Stimulated activated CD4-positive, alpha-beta T cell treated with anti-CD3 and anti-CD28 coated beads, Interleukin-1b, Interleukin-23, amount 100 ng/mL, for 1 hour (primary cell): Measurements from ENCODE around the gene GRIP1.

Experiments used
- DNase-seq, 2 donors: peaks; one replicate each; pipeline ENCODE4 v3.0.0-alpha.2; 2020; ENCODE audit warnings: low read depth in 2 of 2

GRIP1 gene

DNA sequence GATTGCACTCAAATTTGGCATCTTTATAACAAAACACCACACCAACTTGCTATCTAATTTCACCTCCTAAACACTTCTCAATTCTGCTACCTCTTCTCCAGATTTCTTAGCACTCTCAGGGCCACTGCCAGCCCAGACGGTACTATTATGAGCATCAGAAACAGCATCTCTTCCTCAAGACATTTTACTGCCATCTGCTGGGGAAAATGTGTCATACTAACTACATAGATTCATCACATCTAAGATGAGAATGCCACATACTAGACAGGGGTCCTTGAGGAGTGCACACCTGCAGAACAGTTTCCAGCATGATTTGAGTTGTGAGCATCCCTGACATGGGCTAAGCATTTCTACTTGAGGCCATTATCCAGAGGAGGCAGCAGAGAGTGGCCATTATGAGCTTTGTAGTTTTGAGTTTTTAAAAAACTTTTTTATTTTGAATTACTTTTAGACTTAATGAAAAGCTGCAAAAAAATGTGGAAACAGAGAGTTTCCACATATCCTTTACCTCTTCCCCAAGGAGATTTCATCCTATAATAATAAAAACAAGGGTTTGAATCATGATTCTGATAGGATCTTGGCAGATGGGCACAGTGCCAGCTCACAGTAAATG lies 15.1 kb upstream of the GRIP1 start:
- DNase-seq, result no peak

DNA sequence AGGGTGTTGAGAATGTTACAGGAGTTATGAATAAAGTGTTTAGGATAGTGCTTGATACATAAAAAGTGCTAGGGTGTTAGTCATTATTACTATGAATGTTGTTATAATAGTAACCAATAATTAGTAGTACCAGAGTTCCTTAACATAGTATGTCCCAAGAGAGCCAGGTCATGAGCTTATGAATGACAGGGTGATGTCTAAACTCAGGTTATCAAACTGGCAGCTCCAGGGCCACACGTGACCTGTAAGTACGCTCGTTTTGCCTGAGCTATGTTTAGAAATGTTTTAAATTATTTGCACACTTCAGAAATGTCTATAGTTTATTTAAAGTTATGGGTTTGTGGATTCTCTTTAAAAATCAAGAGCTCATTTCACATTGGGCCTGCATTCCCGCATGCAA lies 14.1 kb upstream of the GRIP1 start:
- DNase-seq, result no peak

DNA sequence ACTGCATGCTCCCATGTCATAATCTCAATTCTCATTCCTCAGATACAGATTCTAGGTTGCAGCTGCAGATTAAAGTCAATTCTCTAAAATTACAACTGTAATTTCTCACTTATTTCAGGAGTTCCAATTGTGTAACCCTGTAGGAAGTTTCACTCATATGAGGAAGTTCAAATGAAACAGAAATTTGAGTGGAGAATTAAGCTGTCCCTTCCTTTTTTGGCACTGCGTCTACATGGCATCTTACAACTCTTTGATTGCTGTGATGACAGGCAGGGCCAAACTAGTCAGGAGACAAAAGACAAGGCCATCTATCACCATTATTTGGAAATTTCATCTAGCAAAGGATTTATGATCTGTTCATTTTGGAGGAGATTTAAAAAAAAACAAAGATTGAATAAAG lies 13.3 kb upstream of the GRIP1 start:
- DNase-seq, result no peak

DNA sequence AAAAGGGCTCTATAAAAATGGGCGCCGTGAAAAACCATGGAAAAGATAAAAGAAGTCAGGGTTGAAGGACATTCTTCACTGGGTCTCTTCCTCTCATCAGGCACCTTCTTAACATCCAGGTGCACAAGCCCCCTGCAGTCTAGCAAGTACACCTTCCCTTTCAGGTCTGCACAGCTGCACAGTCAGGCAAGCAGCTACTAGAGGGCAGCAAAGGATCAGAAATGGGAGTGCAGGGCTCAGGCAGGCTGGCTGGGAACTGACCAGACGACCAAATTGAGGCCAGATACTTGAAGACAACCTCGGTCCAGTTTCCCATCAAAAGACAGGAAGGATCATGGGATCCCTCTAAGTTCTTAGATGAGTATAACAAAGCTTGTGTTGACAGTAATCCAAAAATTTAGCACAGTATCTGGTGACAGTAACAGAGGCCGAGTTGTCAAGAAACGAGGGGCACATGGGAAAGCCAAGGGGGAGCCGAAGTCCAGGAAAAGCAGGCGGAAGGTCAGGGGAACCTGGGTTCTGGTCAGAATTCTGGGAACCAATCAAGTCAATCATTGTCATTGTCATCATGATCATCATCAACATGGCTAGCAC lies 10.1 kb upstream of the GRIP1 start:
- no peak for DNase-seq

DNA sequence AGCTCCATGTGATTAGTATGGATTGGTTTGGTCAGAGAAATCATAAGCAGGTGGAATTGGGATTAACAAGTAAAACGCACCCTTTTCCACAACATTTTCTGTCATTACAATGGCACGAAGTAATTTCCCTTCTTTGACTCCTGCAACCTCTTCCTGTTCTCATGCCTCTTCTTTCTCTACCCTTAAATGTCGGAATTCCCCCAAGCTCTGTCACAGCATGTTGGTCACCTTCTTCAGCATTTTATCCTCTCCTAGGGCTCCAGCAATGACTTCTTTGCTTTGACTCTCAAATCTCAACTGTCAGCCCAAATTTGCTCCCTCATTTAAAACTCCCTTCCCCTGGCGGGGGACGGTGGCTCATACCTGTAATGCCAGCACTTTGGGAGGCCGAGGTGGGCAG lies 5.3 kb upstream of the GRIP1 start:
- no peak for DNase-seq

DNA sequence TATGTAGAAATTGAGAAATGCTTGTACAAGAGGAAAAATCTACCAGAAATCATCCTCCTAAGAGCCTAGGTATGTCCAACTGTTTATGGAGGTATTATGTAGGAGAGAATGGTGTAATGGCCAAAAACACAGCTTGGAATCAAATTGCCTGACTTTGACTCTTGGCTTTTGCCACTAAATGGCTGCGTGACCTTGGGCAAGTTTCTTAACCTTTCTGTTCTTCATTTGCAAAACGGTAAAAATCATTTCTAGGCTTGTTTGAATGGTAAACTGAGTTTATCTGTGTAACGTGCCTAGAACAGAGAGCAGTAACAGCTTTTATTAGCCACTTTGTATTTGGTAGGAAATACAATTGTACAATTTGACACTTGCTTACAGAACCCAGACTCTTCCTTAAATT lies 4.9 kb upstream of the GRIP1 start:
- DNase-seq, result no peak

DNA sequence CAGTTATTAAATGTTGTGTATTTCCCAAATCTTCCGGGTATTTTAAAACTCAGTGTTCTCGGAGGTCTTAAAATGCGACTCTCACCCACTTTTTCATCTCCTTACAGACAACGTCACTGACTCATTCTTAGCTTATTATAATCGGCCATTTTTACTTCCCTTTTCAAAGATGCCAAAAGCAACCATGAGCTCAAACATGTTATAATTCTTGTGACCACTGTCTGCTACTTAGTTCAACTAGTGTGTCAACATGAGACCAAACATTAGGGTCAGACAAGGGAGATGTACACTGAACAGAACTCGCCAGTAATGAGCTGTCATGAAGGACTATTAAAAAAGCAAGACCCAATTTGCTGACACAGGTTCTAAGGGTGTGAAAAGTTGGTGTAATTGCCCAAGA lies 4.2 kb upstream of the GRIP1 start:
- no peak for DNase-seq

DNA sequence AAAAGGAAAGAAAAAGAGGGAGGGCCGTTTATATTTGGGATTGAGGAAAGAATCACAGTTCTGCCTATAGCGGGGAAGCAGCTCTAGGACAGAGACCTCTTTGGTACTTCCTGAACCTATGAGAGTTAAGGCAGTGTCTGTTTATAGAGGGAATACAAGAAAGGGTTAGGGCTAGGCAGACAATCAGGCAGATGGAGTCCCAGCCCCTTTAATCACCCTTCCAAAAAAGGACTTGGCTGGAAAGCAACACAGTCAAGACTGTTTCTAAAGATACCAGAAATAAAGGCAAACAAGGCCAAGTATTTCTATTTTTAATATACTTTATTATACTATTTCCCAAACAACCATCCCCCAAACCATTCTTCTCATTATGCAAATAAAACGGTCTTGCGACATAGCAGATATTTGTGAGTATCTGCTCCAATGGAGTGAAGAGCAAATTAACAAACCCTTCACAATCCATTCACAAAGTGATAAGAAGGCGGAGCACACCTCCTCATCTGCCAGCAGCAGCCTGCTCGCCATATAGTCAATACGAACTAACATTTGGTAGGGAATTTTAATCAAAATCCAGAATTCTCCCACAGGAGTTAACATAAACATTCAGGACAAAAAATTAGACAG lies 697 bp upstream of the GRIP1 start:
- DNase-seq, result no peak

DNA sequence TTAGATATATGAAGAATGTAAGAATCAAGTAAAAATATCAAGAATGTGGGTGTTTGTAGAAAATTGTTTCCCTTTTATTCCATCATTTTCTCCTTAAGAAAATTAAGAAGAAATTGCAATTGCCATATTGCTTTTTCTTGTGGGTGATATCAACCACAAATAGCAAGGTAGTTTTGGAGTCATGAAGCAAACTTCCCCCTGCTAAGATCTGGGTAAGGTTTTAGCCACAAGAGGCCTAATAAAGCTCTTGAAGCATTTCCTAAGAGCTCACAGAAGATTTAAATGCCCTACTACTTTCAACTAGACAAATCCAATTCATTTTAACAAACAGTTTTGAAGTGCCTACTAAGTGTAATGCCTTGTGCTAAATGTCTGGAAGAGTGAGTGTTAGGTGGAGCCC lies 2.6 kb downstream of the GRIP1 start:
- DNase-seq, result no peak

DNA sequence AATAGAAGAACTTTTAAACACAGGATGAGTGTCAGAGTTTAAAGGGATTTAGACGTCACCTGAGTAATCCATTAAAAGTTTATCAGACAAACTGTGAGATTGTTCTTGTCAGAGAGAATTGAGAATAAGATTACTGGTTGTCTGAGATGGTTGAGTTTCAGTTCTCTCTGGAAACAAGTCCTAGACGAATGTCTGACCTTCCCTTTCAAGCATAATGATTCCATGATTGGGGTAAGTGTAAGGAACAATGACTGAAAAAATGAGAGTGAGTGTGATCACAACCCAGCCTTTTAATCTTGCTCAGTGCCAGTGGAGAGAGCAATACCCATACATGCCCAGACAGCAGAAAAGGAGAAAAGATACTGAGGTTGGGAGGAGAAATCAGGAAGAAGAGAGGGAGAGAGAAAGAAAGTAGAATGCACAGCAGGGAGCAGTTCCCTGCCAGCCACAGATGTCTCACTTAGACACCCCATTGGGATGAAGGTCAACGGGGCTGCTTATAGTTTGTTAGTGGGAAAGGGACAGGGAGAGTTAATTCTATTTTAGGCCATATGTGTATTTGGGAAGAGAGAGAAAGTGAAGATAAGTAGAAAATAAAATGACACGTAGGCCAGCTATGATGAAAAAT lies 4.3 kb downstream of the GRIP1 start:
- no peak for DNase-seq

DNA sequence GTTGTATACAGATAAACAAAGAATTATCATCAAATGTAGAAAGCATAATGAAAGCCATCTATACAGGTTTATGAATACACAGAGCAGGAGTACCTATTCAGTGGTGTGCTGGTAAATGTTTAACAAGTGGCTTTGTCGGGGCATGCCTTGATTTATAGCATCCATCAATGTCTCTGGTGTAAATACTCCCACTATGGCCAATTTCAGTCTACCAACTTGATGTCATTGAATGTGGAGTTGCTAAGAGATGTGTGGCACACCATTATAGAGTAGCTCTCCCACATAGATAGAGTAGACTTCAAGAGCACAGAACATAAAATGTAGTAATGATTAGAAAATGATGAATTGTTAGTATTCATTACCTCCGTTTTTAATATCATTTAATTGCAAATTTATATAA lies 9.3 kb downstream of the GRIP1 start:
- no peak for DNase-seq

DNA sequence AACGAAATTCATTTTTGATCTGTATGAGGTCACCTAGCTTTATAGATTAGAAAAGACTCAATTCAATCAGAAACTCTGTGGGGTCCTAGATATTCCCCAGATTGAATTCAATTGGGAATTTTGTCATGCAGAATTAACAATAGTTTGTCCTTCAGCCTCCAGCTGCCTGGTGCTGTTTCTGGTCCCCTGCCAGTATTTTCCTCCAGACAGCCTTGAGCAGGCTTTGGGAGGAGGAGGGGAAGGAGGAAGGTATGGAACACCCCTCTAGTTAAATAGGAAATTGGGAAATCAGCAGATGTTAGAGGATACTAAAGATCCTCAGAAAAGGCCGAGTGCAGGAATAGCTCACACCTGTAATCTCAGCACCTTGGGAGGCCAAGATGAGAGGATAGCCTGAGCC lies 10.6 kb downstream of the GRIP1 start:
- DNase-seq, result no peak

DNA sequence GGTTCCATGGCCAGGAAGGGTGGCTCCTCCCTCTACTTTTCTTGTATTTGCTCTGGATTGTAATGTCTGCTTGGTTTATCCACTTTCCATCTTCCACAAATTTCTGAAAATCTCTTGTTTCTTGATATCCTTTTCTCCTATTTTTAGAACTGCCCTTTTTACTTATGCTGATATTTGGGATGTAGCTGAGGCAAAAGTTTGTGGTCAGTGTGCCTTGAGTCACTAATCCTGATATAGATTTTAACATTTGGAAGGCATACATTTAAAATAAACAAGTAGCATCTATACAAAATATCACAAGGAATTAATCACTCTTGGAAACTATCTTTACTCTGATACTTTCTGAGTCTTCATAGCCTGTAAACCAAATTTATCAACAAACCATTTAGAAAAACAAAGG lies 11.0 kb downstream of the GRIP1 start:
- DNase-seq, result no peak

DNA sequence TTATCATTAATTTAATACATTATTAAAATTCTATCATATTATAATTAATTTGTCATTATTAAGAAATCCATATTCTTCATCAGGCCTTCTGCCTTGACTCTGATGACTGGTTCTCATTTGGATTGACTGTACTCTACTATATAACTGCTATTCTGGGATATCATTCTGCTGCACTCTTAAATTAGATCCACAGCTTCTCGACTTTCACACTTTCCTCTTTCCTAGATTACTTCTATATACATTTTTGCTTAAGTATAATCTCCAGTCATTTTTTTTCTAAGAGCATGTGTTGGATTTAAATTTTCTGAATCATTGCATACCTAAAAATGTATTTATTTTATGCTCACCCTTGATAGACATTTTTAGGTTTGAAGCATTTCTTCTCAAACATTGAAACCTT lies 12.4 kb downstream of the GRIP1 start:
- DNase-seq, result no peak

DNA sequence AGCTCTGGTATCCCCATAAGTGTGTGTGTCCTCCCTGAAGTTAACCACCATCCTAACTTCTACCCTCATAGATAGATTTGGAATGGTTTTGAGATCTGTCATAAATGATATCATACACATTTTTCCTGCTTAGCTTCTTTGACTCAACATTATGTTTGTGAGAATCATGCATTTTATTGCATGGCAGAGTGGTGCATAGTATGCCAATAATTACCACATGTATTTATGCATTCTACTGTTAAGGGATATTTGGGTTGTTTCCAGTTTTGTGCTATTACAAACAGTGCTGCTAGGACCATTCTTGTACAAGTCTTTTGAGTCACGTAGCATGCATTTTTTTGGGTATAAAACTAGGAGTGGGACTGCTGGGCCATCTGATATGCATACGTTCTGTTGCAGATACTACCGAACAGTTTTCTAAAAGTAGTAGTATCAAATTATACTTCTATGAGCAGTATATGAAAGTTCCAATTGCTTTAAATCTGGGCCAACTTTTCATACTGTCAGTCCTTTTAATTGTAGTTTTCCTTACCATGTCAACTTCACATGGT lies 13.4 kb downstream of the GRIP1 start:
- DNase-seq, result no peak

DNA sequence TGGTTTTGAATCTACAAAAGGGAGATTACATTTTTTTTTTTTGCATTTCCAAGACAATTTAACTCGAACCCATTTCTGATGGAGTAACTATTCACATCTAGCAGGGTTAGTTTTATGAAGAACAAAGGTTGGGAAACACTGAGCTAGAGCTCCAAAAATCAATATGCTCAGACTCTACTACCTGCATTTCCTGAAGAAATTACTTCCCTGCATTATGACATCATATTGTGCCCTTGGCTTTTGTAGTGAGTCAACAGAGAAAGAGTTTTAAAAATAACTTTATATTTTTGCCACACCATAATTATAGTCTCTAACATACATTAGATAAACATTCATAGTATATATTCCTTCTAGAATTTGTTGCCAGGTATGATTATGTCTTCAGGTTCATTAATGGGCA lies 14.8 kb downstream of the GRIP1 start:
- no peak for DNase-seq

DNA sequence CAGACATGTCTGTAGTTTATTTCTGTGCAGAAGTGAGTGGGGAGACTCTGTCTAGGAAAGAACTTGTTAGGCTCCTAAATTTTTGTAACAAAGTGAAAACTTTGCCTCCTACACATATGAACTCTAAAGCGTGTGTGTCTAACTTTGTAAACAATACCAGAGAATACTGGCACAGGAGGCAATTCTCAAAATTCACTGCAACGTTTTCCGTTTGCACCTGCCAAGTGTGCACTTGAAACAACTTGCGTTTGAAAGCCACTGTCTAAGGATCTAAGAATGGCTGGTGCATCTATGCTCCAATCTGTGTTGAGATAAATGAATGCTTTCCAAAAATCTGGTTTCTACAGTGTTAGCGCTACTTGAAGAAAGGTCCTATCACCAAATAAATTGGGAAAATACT lies 15.3 kb downstream of the GRIP1 start:
- no peak for DNase-seq

DNA sequence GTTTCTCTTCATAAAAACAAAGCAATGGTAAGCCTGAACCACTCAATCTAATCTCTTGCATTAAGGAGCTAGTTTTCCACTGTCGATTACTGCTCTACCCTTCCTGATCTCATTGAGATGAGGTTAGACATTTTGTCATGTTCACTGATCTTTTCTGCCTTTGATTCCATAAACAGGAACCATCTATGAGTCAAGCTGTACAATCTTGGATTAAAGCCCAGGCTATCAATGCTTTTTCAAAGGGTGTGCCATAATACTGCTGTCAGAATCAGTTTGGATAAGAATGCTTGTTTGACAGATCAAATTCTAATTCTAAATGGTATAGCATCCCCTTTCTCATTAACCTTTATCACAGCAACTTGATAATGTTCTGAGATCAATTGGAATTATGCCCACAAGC lies 16.1 kb downstream of the GRIP1 start:
- no peak for DNase-seq

DNA sequence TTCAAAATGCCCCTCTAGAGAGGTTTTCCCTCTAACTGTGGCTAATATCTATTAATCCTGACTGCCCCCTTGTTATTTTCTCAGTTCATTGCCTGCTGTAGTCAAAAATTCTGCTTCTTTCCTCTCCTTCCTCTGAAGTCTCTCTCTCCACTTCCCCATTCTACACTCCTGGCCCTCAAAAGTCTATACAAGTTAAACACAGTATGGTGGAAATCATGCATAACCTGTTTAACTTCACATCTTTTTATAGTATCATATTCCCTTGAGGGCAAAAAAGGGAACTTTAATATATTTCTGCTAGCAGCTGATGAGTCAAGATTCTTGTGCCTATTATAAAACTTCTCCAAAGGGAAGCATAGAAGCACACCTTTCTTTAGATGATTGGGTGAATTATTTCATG lies 16.7 kb downstream of the GRIP1 start:
- no peak for DNase-seq

DNA sequence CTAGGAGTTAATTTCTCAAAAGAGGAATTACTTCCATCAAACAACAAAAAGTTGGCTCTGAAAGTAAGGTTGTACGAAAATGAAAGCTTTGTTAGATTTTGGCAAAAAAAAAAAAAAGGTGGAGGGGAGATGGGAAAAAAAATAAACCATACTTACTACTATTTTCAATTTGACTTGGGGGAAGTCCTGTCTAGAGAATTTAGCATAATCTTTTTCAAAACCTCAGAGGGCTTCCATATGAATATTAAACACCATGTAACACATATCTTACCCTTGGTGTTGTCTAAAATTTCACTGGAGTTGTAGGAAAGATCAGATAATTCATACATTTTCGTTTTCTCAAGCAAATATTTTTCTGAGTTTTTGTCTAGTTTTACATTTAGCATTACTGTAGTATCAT lies 17.5 kb downstream of the GRIP1 start:
- no peak for DNase-seq

DNA sequence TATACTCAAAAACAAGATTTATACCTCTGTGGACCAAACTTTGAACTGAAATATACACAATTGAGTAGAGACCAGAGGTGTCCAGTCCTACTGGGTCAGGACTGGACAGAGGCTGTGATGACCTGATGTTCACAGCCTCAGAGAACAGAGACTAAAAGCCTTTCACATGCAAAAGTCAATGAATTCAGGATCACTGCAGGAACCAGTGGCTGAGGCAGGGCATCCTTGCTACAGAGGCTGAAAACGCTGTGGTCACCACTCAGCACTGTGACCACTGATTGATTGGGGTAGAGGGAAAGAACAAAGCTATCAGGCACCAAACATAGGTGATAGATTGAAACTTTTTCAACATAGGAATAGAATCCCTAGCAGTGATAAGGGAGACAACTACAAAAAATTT lies 25.1 kb downstream of the GRIP1 start:
- no peak for DNase-seq

DNA sequence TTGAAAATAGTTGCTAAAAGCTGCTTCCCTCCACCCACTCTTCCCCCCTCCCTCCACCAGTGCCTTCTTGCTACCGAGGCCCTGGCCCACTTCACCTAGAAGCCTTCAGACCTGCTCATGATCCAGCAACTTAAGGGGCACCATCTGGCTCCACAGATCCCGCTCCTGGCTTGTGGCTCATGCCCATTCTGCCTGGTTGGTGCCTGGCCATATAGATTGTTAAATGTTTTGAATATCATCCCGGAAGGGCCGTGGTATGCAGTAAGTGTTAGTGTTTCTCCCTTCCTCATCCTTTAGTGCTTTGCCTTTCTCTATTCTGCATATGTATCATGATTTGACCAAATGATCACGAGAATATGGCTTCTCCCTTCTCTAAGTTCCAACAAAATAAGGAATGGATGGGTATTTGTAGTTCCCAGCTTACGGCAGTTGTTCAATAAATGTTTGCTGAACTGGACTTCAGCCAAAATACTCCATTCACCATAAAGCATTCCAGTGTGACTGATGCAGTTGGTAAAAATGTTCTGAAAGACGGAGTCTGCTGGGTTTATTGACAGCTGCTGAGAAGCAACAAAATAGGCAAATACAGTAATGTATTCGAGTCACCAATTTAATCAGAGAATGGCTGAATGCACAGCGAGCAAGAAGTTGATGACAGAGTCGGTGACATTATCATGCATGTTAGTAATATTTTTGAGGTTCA lies 30.7 kb downstream of the GRIP1 start:
- DNase-seq, result no peak
